ENCODE results near the gene TEX2. TPM values are rescaled to one million over a fixed set of nuclear protein-coding genes. Genes with fewer than 3 reads are reported as not detected.

The TEX2 gene
- total and polyA plus RNA-seq, 2 experiments from 2014 or later: 18.7 to 23.5 TPM

DNA sequence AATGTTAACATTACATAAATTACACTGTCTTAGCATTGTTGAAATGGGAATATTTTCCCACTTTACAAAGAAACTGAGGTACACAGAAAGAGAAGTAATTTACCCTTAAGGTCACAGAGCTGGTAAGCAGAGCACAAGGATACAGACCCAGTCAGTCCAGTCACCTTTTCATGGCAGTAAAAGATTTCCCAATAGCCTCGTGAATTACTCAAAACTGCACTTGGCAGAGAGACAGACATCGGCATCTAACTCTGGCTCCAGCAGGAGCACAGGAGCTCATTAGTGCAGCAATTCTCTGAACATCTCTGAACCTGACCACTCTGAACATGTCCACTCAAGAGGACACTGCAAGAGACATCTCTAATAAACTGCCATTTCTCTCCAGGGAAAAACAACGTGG is 3.1 kb downstream of the TEX2 start:
- Histone ChIP-seq H3K9me3 (ENCODE audit: low read depth) (no peaks in the 10 kb centered on the region), H3K4me1 (ENCODE audit: low read depth) (peaks cover 11% of the 10 kb centered on the region), H3K4me3 (no peak overlapping the region), H3K27ac (no peak overlapping the region), H3K36me3 (no peaks in the 10 kb centered on the region), H3K27me3 (no peaks in the 10 kb centered on the region)
- TF ChIP-seq CTCF (IDR thresholded peaks at IDR 0.05; ENCODE audit: low read depth, low read length): no peak
- peak in 1 of 2 donors; percentile 81 for DNase-seq (ENCODE audit: low read depth in 1 of 2, low spot score in 1 of 2)

- no peaks in the 10 kb centered on the region for H3K27me3 ChIP-seq
- no peaks in the 10 kb centered on the region for H3K9me3 ChIP-seq (ENCODE audit: low read depth)
- TF ChIP-seq CTCF (IDR thresholded peaks at IDR 0.05; ENCODE audit: low read depth, low read length): no peak
- H3K4me1 ChIP-seq (ENCODE audit: low read depth): peaks cover 11% of the 10 kb centered on the region
- DNase-seq (ENCODE audit: low read depth in 1 of 2, low spot score in 1 of 2): no peak
- H3K36me3 ChIP-seq: no peaks in the 10 kb centered on the region
- no peak overlapping the region for H3K4me3 ChIP-seq
- no peak overlapping the region for H3K27ac ChIP-seq
Measured at GRCh38 chr17:64259426-64259825, 3.6 kb downstream of the TEX2 start.

- no peak overlapping the region for H3K27ac ChIP-seq
- DNase-seq (ENCODE audit: low read depth in 1 of 2, low spot score in 1 of 2): peak in 1 of 2 donors; percentile 18
- no peak overlapping the region for H3K4me3 ChIP-seq
- H3K36me3 ChIP-seq: no peaks in the 10 kb centered on the region
- no peaks in the 10 kb centered on the region for H3K9me3 ChIP-seq (ENCODE audit: low read depth)
- no peaks in the 10 kb centered on the region for H3K27me3 ChIP-seq
- TF ChIP-seq CTCF (IDR thresholded peaks at IDR 0.05; ENCODE audit: low read depth, low read length): no peak
- H3K4me1 ChIP-seq (ENCODE audit: low read depth): peaks cover 11% of the 10 kb centered on the region
Measured at GRCh38 chr17:64256913-64257807, 5.9 kb downstream of the TEX2 start.

DNA sequence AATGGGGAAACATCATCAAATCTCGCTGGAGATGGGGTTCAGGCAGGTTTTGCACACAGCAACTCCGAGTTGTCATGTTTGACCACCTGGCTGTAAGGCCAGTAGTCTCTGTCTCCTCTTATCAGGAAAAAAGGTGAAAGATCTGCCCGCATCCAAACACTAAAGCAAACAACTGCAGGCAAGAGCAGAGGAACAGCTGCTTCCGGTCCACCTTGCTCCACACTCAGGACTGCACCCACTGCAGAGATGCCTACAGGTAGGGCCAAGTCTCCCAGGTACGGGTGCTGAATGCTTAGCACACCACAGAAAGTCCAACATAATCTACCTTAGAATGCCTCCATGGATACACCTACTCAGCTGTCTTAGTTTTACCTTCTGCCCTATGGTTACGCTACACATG is 7.3 kb downstream of the TEX2 start:
- DNase-seq (ENCODE audit: low read depth in 1 of 2, low spot score in 1 of 2): no peak
- H3K27me3 ChIP-seq: no peaks in the 10 kb centered on the region

GRCh38 chr17:64254755-64255154 is 8.3 kb downstream of the TEX2 start:
- Histone ChIP-seq H3K36me3 (no peaks in the 10 kb centered on the region), H3K4me3 (no peak overlapping the region), H3K27ac (no peak overlapping the region), H3K27me3 (no peaks in the 10 kb centered on the region), H3K4me1 (ENCODE audit: low read depth) (peaks cover 9% of the 10 kb centered on the region), H3K9me3 (ENCODE audit: low read depth) (no peaks in the 10 kb centered on the region)
- no peak for DNase-seq (ENCODE audit: low read depth in 1 of 2, low spot score in 1 of 2)
- TF ChIP-seq CTCF (IDR thresholded peaks at IDR 0.05; ENCODE audit: low read depth, low read length): no peak

More for the DNA sequence above, 7.3 kb downstream of the TEX2 start:
- TF ChIP-seq CTCF (IDR thresholded peaks at IDR 0.05; ENCODE audit: low read depth, low read length): no peak
- no peak overlapping the region for H3K4me3 ChIP-seq
- H3K27ac ChIP-seq: no peak overlapping the region
- no peaks in the 10 kb centered on the region for H3K9me3 ChIP-seq (ENCODE audit: low read depth)
- H3K4me1 ChIP-seq (ENCODE audit: low read depth): peaks cover 4% of the 10 kb centered on the region
- H3K36me3 ChIP-seq: no peaks in the 10 kb centered on the region

Measured in cardiac muscle cell (in vitro differentiated cells and primary cell).